ENCODE results near the gene MAPK12. TPM values are rescaled to one million over a fixed set of nuclear protein-coding genes. Genes with fewer than 3 reads are reported as not detected.

Gene MAPK12
- total RNA-seq, 1 donor from 2014 or later = 19.0 TPM

GRCh38 chr22:50255607-50256006 lies 5.9 kb downstream of the MAPK12 start:
- Mint-ChIP-seq H3K9me3 (no peaks in the 10 kb centered on the region), H3K36me3 (ENCODE audit: low read depth) (peaks cover 1% of the 10 kb centered on the region), H3K27ac (no peak overlapping the region), H3K4me1 (ENCODE audit: low read depth) (no peaks in the 10 kb centered on the region), H3K4me3 (no peak overlapping the region), H3K27me3 (ENCODE audit: insufficient read depth) (peaks cover 4% of the 10 kb centered on the region)
- intact Hi-C loops (cut with micrococcal nuclease) = no loop called here
- DNase-seq (ENCODE audit: low spot score) = no peak

GRCh38 chr22:50255099-50255498 lies 6.4 kb downstream of the MAPK12 start:
- H3K4me3 Mint-ChIP-seq = no peak overlapping the region
- intact Hi-C loops (cut with micrococcal nuclease) = no loop called here

GRCh38 chr22:50253941-50254340 lies 7.5 kb downstream of the MAPK12 start:
- Mint-ChIP-seq H3K4me1 (ENCODE audit: low read depth) (no peaks in the 10 kb centered on the region), H3K9me3 (no peaks in the 10 kb centered on the region), H3K27me3 (ENCODE audit: insufficient read depth) (no peaks in the 10 kb centered on the region), H3K4me3 (no peak overlapping the region), H3K36me3 (ENCODE audit: low read depth) (peaks cover 1% of the 10 kb centered on the region), H3K27ac (no peak overlapping the region)
- no peak for DNase-seq (ENCODE audit: low spot score)
- intact Hi-C loops (cut with micrococcal nuclease) = no loop called here

More at GRCh38 chr22:50255099-50255498, 6.4 kb downstream of the MAPK12 start:
- Mint-ChIP-seq H3K9me3 (no peaks in the 10 kb centered on the region), H3K27ac (no peak overlapping the region), H3K27me3 (ENCODE audit: insufficient read depth) (peaks cover 4% of the 10 kb centered on the region), H3K36me3 (ENCODE audit: low read depth) (peaks cover 1% of the 10 kb centered on the region), H3K4me1 (ENCODE audit: low read depth) (no peaks in the 10 kb centered on the region)
- no peak for DNase-seq (ENCODE audit: low spot score)

- H3K4me3 Mint-ChIP-seq = no peak overlapping the region
- no peak for DNase-seq (ENCODE audit: low spot score)
- no peak overlapping the region for H3K27ac Mint-ChIP-seq
- H3K9me3 Mint-ChIP-seq = no peaks in the 10 kb centered on the region
- no peaks in the 10 kb centered on the region for H3K4me1 Mint-ChIP-seq (ENCODE audit: low read depth)
- intact Hi-C loops (cut with micrococcal nuclease) = no loop called here
- H3K27me3 Mint-ChIP-seq (ENCODE audit: insufficient read depth) = no peaks in the 10 kb centered on the region
- peaks cover 1% of the 10 kb centered on the region for H3K36me3 Mint-ChIP-seq (ENCODE audit: low read depth)
Measured at GRCh38 chr22:50253046-50253915, 8.2 kb downstream of the MAPK12 start.

GRCh38 chr22:50252082-50253045 lies 9.1 kb downstream of the MAPK12 start:
- Mint-ChIP-seq H3K27me3 (ENCODE audit: insufficient read depth) (no peaks in the 10 kb centered on the region), H3K27ac (no peak overlapping the region), H3K4me1 (ENCODE audit: low read depth) (peaks cover under 1% of the 10 kb centered on the region), H3K36me3 (ENCODE audit: low read depth) (peaks cover 5% of the 10 kb centered on the region), H3K4me3 (no peak overlapping the region), H3K9me3 (no peaks in the 10 kb centered on the region)
- intact Hi-C loops (cut with micrococcal nuclease) = no loop called here
- peak; percentile 54 for DNase-seq (ENCODE audit: low spot score)

- intact Hi-C loops (cut with micrococcal nuclease) = loop anchor here (1.0 to 2.0 kb wide), 2 partner anchors 19 to 369 kb away; partner anchors contain the start of gene MAPK11
- no peak overlapping the region for H3K27ac Mint-ChIP-seq
- H3K9me3 Mint-ChIP-seq = no peaks in the 10 kb centered on the region
- DNase-seq (ENCODE audit: low spot score) = no peak
- H3K27me3 Mint-ChIP-seq (ENCODE audit: insufficient read depth) = no peaks in the 10 kb centered on the region
- peaks cover 5% of the 10 kb centered on the region for H3K4me1 Mint-ChIP-seq (ENCODE audit: low read depth)
- H3K4me3 Mint-ChIP-seq = peak overlapping the region; percentile 26
- peaks cover 7% of the 10 kb centered on the region for H3K36me3 Mint-ChIP-seq (ENCODE audit: low read depth)
Measured at GRCh38 chr22:50251477-50252081, 9.9 kb downstream of the MAPK12 start.

- intact Hi-C loops (cut with micrococcal nuclease) = loop anchor here (1.0 to 2.0 kb wide), 2 partner anchors 19 to 370 kb away; partner anchors contain the start of gene MAPK11
Measured at GRCh38 chr22:50250555-50251476, 10.7 kb downstream of the MAPK12 start, which contains the start of gene HDAC10. Gene HDAC10 (minus strand): TSS chr22:50251265. CDS start chr22:50251032, 233 bp downstream.

GRCh38 chr22:50250249-50250554 lies 11.3 kb downstream of the MAPK12 start:
- H3K4me1 Mint-ChIP-seq (ENCODE audit: low read depth) = peaks cover 5% of the 10 kb centered on the region
- intact Hi-C loops (cut with micrococcal nuclease) = loop anchor here (2.0 kb wide), 1 partner anchor 371 kb away; no protein-coding TSS in a partner anchor
- no peaks in the 10 kb centered on the region for H3K27me3 Mint-ChIP-seq (ENCODE audit: insufficient read depth)
- H3K4me3 Mint-ChIP-seq = peak overlapping the region; percentile 85
- DNase-seq (ENCODE audit: low spot score) = no peak
- H3K9me3 Mint-ChIP-seq = no peaks in the 10 kb centered on the region
- H3K27ac Mint-ChIP-seq = peak overlapping the region; percentile 67
- peaks cover 7% of the 10 kb centered on the region for H3K36me3 Mint-ChIP-seq (ENCODE audit: low read depth)

More at GRCh38 chr22:50250555-50251476, 10.7 kb downstream of the MAPK12 start, which contains the start of gene HDAC10:
- peak; percentile 84 for DNase-seq (ENCODE audit: low spot score)
- peaks cover 5% of the 10 kb centered on the region for H3K4me1 Mint-ChIP-seq (ENCODE audit: low read depth)
- peaks cover 7% of the 10 kb centered on the region for H3K36me3 Mint-ChIP-seq (ENCODE audit: low read depth)
- peak within 1 kb of the TSS; percentile 83 for H3K27ac Mint-ChIP-seq
- no peaks in the 10 kb centered on the region for H3K9me3 Mint-ChIP-seq
- peak within 1 kb of the TSS; percentile 85 for H3K4me3 Mint-ChIP-seq
- no peaks in the 10 kb centered on the region for H3K27me3 Mint-ChIP-seq (ENCODE audit: insufficient read depth)

- no peak overlapping the region for H3K27ac Mint-ChIP-seq
- H3K4me1 Mint-ChIP-seq (ENCODE audit: low read depth) = peaks cover 9% of the 10 kb centered on the region
- H3K36me3 Mint-ChIP-seq (ENCODE audit: low read depth) = peaks cover 10% of the 10 kb centered on the region
- intact Hi-C loops (cut with micrococcal nuclease) = loop anchor here (2.0 to 10.0 kb wide), 2 partner anchors 225 to 371 kb away; partner anchors contain the start of gene SBF1
- no peak for DNase-seq (ENCODE audit: low spot score)
- no peaks in the 10 kb centered on the region for H3K9me3 Mint-ChIP-seq
- H3K27me3 Mint-ChIP-seq (ENCODE audit: insufficient read depth) = peaks cover 2% of the 10 kb centered on the region
- peak overlapping the region; percentile 85 for H3K4me3 Mint-ChIP-seq
Measured at GRCh38 chr22:50249341-50250248, 11.9 kb downstream of the MAPK12 start.

GRCh38 chr22:50248196-50249081 lies 13.0 kb downstream of the MAPK12 start:
- Mint-ChIP-seq H3K9me3 (no peaks in the 10 kb centered on the region), H3K4me3 (peak overlapping the region; percentile 74), H3K27ac (no peak overlapping the region), H3K27me3 (ENCODE audit: insufficient read depth) (peaks cover 2% of the 10 kb centered on the region), H3K36me3 (ENCODE audit: low read depth) (peaks cover 10% of the 10 kb centered on the region), H3K4me1 (ENCODE audit: low read depth) (peaks cover 9% of the 10 kb centered on the region)
- no peak for DNase-seq (ENCODE audit: low spot score)
- intact Hi-C loops (cut with micrococcal nuclease) = loop anchor here (10.0 kb wide), 1 partner anchor 226 kb away; the partner anchor contains the start of gene SBF1

Measured in activated T-helper 1 cell treated with anti-CD3 and anti-CD28 coated beads, Interleukin-12 subunit alpha, Interleukin-12 subunit beta, Interleukin-2, Interleukin-4 antibody, amounts not matched to agents 30 ng/mL and 10 ng/mL and 1 ng/mL, durations not matched to agents 14 hours and 24 hours and 36 hours (primary cell).